Esophagus muscularis mucosa (tissue), 4 donors: ENCODE data around the gene MMRN2. TPM values are rescaled to one million over a fixed set of nuclear protein-coding genes. Genes with fewer than 3 reads are reported as not detected.
A peak's percentile ranks its signal among the peaks of the same experiment; 100 is the strongest.

Experiments used
- DNase-seq: peaks from one replicate; pipeline ENCODE4 v3.0.0-alpha.2; 2017; ENCODE audit errors: extremely low spot score
- H3K27ac ChIP-seq, 4 donors: fragments of 200-600 bp; sonication (generic); replicated peaks in 1 of 4; 1 replicate in 3 of 4; 2 replicates in 1 of 4; pipeline ENCODE4 v1.5.1; 2016 to 2019; ENCODE audit warnings: mild to moderate bottlenecking in 1 of 4
- H3K27me3 ChIP-seq, 4 donors: fragments of 200-600 bp; sonication (generic); one replicate each; pipeline versions ENCODE4 v1.5.1 to v1.6.0; 2016 to 2019
- H3K36me3 ChIP-seq, 4 donors: fragments of 200-600 bp; sonication (generic); one replicate each; pipeline ENCODE4 v1.5.1; 2016 to 2019
- H3K4me1 ChIP-seq, 4 donors: fragments of 200-600 bp; sonication (generic); one replicate each; pipeline ENCODE4 v1.5.1; 2016 to 2019
- H3K4me3 ChIP-seq, 4 donors: fragments of 200-600 bp; sonication (generic); 1 replicate in 2 of 4; 2 replicates in 2 of 4; pipeline ENCODE4 v1.5.1; 2016 to 2019; ENCODE audit warnings: mild to moderate bottlenecking in 4 of 4, moderate library complexity in 1 of 4
- H3K9me3 ChIP-seq, 4 donors: fragments of 200-600 bp; sonication (generic); 1 replicate in 3 of 4; 2 replicates in 1 of 4; pipeline ENCODE4 v1.5.1; 2016 to 2019
- CTCF ChIP-seq, 3 experiments: fragments of 200-600 bp in 2 of 3; fragments of 450-650 bp in 1 of 3; sonication (generic) in 2 of 3; IDR thresholded peaks; one replicate each; pipeline ENCODE4 v1.5.1; 2017 to 2019; ENCODE audit warnings: antibody characterized with exemption in 3 of 3, mild to moderate bottlenecking in 2 of 3, moderate library complexity in 1 of 3
- EP300 ChIP-seq: sonication (generic); formaldehyde crosslinking; IDR thresholded peaks from one replicate; pipeline ENCODE4 v1.6.1; 2017; ENCODE audit warnings: antibody characterized with exemption
- POLR2A ChIP-seq: fragments of 450-650 bp; IDR thresholded peaks from one replicate; pipeline ENCODE4 v1.6.1; 2017; ENCODE audit warnings: antibody characterized with exemption, moderate library complexity, mild to moderate bottlenecking, low read depth
- POLR2AphosphoS5 ChIP-seq, 2 donors: sonication (generic); formaldehyde crosslinking; IDR thresholded peaks; one replicate each; pipeline ENCODE4 v1.6.1; 2017; ENCODE audit warnings: antibody characterized with exemption in 2 of 2
- WGBS: methylation state at CpG from one replicate; pipeline ENCODE4 v1.1.5; 2018; 5-methylcytosine and 5-hydroxymethylcytosine counted together
- intact Hi-C: fragments of 100-400 bp; cut with DNase I; formaldehyde crosslinking; loops from one replicate; pipeline ENCODE4 v1.15.1; 2023
- total RNA-seq, 4 donors: library from RNA; depleted of rRNA; stranded (reverse); fragments of >200 nt; gene quantifications; one replicate each; pipeline versions ENCODE4 v1.1.0 to v1.2.1, GENCODE V29; 2016

MMRN2 gene
- total RNA-seq, 4 donors from 2014 or later = 24.9 to 85.9 (median 56.3) TPM

- Histone ChIP-seq H3K36me3 (peaks cover 6 to 69% (median 36%) of the 10 kb centered on the region in 4 donors), H3K9me3 (no peaks in the 10 kb centered on the region), H3K4me3 (no peak overlapping the region), H3K4me1 (peaks cover 2 to 39% (median 23%) of the 10 kb centered on the region in 4 donors), H3K27ac (peak overlapping the region; percentile 53 to 72 (median 62)), H3K27me3 (no peaks in the 10 kb centered on the region)
- WGBS = 73% methylated on average over 9 of the region's 9 CpGs
- no peak for TF ChIP-seq CTCF (IDR thresholded peaks at IDR 0.05)
- TF ChIP-seq POLR2A = no peak
- TF ChIP-seq EP300 = peak; percentile 70
- TF ChIP-seq POLR2AphosphoS5 (IDR thresholded peaks at IDR 0.05) = peak in 1 of 2 donors; percentile 29
- no peak for DNase-seq
- intact Hi-C loops = no loop called here
Observed at GRCh38 chr10:86922553-86922961, 34.9 kb downstream of the MMRN2 start.

DNA sequence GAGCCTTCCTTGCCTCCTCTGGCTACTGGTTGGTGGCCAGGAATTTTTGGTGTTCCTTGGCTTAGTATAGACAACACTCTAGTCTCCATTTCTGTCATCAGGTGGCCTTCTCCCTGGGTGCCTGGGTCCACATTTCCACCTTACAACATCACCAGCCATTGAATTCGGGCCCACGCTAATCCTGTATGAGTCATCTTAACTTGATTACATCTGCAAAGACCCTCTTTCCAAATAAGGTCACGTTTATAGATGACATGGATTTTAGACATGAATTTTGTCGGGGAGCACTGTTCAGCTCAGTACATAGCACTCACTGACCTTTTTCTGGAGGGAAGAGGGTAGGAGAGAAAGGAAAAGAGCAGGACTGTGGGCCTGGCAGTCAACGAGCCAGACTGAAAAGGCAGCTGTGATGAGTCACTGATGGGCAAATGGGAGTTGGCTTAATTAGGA, 39.4 kb downstream of the MMRN2 start:
- TF ChIP-seq CTCF (IDR thresholded peaks at IDR 0.05) = no peak
- no peak for TF ChIP-seq EP300
- TF ChIP-seq POLR2A = no peak
- TF ChIP-seq POLR2AphosphoS5 (IDR thresholded peaks at IDR 0.05) = no peak
- intact Hi-C loops = no loop called here
- WGBS = 58% methylated on average over 5 of the region's 5 CpGs
- peak overlapping the region; percentile 46 to 68 (median 63) for H3K27ac ChIP-seq
- peaks cover 16 to 91% (median 38%) of the 10 kb centered on the region in 4 donors for H3K36me3 ChIP-seq
- no peaks in the 10 kb centered on the region for H3K27me3 ChIP-seq
- H3K4me3 ChIP-seq = no peak overlapping the region
- H3K4me1 ChIP-seq = peaks cover 0 to 23% (median 13%) of the 10 kb centered on the region in 4 donors
- DNase-seq = peak; percentile 47
- H3K9me3 ChIP-seq = no peaks in the 10 kb centered on the region

DNA sequence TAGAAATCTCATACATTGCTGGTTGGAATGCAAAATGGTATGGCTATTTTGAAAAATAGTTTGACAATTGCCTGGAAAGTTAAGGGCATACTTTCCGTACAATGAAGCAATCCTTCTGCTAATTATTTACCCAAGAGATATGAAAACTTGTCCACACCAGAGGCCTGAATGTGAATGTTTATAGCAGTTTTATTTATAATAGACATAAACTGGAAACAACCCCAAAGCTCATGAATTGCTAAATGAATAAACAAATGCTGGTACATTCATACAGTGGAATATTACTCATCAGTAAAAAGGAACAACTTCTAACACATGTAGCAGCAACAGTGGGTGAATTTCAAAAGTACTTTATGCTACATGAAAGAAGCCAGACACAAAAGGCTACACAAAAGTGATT, 42.7 kb downstream of the MMRN2 start:
- H3K9me3 ChIP-seq = no peaks in the 10 kb centered on the region
- peaks cover 10 to 75% (median 13%) of the 10 kb centered on the region in 4 donors for H3K36me3 ChIP-seq
- WGBS = 86% methylated on average over 1 of the region's 1 CpG
- intact Hi-C loops = no loop called here
- DNase-seq = no peak
- H3K27ac ChIP-seq = no peak overlapping the region
- H3K4me1 ChIP-seq = peaks cover 0 to 12% (median 9%) of the 10 kb centered on the region in 4 donors
- no peak overlapping the region for H3K4me3 ChIP-seq
- H3K27me3 ChIP-seq = no peaks in the 10 kb centered on the region
- no peak for TF ChIP-seq POLR2AphosphoS5 (IDR thresholded peaks at IDR 0.05)
- TF ChIP-seq CTCF (IDR thresholded peaks at IDR 0.05) = no peak
- no peak for TF ChIP-seq EP300

DNA sequence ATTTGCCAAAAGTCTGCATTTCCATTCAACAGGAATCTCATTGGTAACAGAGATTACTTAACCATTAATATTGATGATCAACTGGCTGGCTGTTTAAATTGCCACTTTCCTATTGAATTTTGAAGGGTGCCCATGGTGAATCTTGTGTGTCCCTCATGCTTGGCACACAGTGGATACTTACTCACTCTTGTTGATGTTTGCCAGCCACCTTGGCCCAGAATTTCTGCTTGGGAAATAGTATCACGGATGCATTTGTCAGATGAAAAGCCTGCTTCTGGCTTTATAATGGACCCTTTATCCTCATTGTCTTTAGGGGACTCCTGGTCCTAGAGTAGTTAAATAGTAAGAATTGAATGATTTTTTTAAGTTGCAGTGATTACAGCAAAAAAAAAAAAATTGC, 52.0 kb downstream of the MMRN2 start:
- H3K27ac ChIP-seq = no peak overlapping the region
- DNase-seq = peak; percentile 19
- no peaks in the 10 kb centered on the region for H3K27me3 ChIP-seq
- intact Hi-C loops = no loop called here
- no peaks in the 10 kb centered on the region for H3K9me3 ChIP-seq
- WGBS = 58% methylated on average over 1 of the region's 1 CpG
- TF ChIP-seq CTCF (IDR thresholded peaks at IDR 0.05) = no peak
- H3K4me3 ChIP-seq = no peak overlapping the region
- H3K4me1 ChIP-seq = peaks cover 8 to 25% (median 11%) of the 10 kb centered on the region in 4 donors
- H3K36me3 ChIP-seq = peaks cover 0 to 66% (median 10%) of the 10 kb centered on the region in 4 donors

GRCh38 chr10:86904600-86904999, 52.8 kb downstream of the MMRN2 start:
- intact Hi-C loops = loop anchor here (5.0 kb wide), 1 partner anchor 212 kb away; no protein-coding TSS in a partner anchor
- WGBS = 93% methylated on average over 2 of the region's 2 CpGs
- H3K27ac ChIP-seq = no peak overlapping the region

More at GRCh38 chr10:86904600-86904999, 52.8 kb downstream of the MMRN2 start:
- Histone ChIP-seq H3K4me3 (no peak overlapping the region), H3K4me1 (peaks cover 14 to 33% (median 18%) of the 10 kb centered on the region in 4 donors), H3K36me3 (peaks cover 0 to 62% (median 10%) of the 10 kb centered on the region in 4 donors), H3K27me3 (no peaks in the 10 kb centered on the region), H3K9me3 (no peaks in the 10 kb centered on the region)
- DNase-seq = no peak
- TF ChIP-seq POLR2A (no peak), CTCF (IDR thresholded peaks at IDR 0.05) (no peak), EP300 (no peak), POLR2AphosphoS5 (IDR thresholded peaks at IDR 0.05) (no peak)
